GM12874 (cell line): ENCODE measurements around the gene ALK.

Source experiments
- CTCF ChIP-seq: IDR thresholded peaks from 2 replicates; pipeline ENCODE4 v1.5.1; 2011; ENCODE audit warnings: low read depth, mild to moderate bottlenecking, control low read depth, low read length, moderate library complexity; ENCODE audit not compliant: insufficient read depth

ALK gene

GRCh38 chr2:29376541-29376940 lies 544.8 kb downstream of the ALK start:
- TF ChIP-seq CTCF: no peak

GRCh38 chr2:29375843-29376242 lies 545.5 kb downstream of the ALK start:
- TF ChIP-seq CTCF: no peak

GRCh38 chr2:29374823-29375222 lies 546.6 kb downstream of the ALK start:
- TF ChIP-seq CTCF: no peak

GRCh38 chr2:29373870-29374269 lies 547.5 kb downstream of the ALK start:
- TF ChIP-seq CTCF: no peak

- no peak for TF ChIP-seq CTCF
Observed at GRCh38 chr2:29372185-29372584, 549.2 kb downstream of the ALK start.

GRCh38 chr2:29370581-29371125 lies 550.7 kb downstream of the ALK start:
- TF ChIP-seq CTCF: no peak

- no peak for TF ChIP-seq CTCF
Observed at GRCh38 chr2:29370173-29370572, 551.2 kb downstream of the ALK start.
